Progenitor cell of endocrine pancreas (in vitro differentiated cells): ENCODE data around the gene MLF2. TPM values are rescaled to one million over a fixed set of nuclear protein-coding genes. Genes with fewer than 3 reads are reported as not detected.
"Not testable (repeated sequence)": the region's sequence is repeated elsewhere in the genome, so short reads cannot be mapped to it uniquely, and the experiment has no call there.

Experiments used
- DNase-seq: peaks from one replicate; pipeline ENCODE4 v3.0.0; 2021; ENCODE audit warnings: low spot score; ENCODE audit not compliant: unreplicated experiment
- H3K27ac Mint-ChIP-seq: 2 replicates; pipeline ENCODE4 v1.8.0; 2021; ENCODE audit warnings: mild to moderate bottlenecking, moderate library complexity, mixed read lengths
- H3K27me3 Mint-ChIP-seq: 2 replicates; pipeline ENCODE4 v1.8.0; 2021; ENCODE audit warnings: mixed read lengths
- H3K36me3 Mint-ChIP-seq: 2 replicates; pipeline ENCODE4 v1.8.0; 2022; ENCODE audit warnings: mixed read lengths; ENCODE audit not compliant: insufficient read depth
- H3K4me1 Mint-ChIP-seq: 2 replicates; pipeline ENCODE4 v1.8.0; 2021; ENCODE audit warnings: low read depth, mixed read lengths
- H3K4me3 Mint-ChIP-seq: 2 replicates; pipeline ENCODE4 v1.8.0; 2021; ENCODE audit warnings: low read depth, mild to moderate bottlenecking, moderate library complexity, mixed read lengths
- H3K9me3 Mint-ChIP-seq: 2 replicates; pipeline ENCODE4 v1.8.0; 2021; ENCODE audit warnings: low read depth, mixed read lengths
- CTCF ChIP-seq: fragments of 200-600 bp; sonication (generic); IDR thresholded peaks from one replicate; pipeline ENCODE4 v1.5.0; 2021; ENCODE audit warnings: antibody characterized with exemption, mild to moderate bottlenecking; ENCODE audit not compliant: unreplicated experiment
- total RNA-seq: library from RNA; stranded (reverse); gene quantifications from 2 replicates; pipeline ENCODE4 v1.2.1, GENCODE V29; 2021

Gene MLF2
- total RNA-seq, 1 donor from 2014 or later, result 281 TPM

- no peak for DNase-seq
- Mint-ChIP-seq H3K4me1 (peaks cover 11% of the 10 kb centered on the region), H3K9me3 (peaks cover 6% of the 10 kb centered on the region), H3K4me3 (no peak overlapping the region), H3K36me3 (peaks cover 8% of the 10 kb centered on the region), H3K27ac (no peak overlapping the region), H3K27me3 (peaks cover 10% of the 10 kb centered on the region)
- no peak for TF ChIP-seq CTCF
Measured at GRCh38 chr12:6722863-6723262, 30.1 kb downstream of the MLF2 start.

GRCh38 chr12:6716874-6717437, 36.0 kb downstream of the MLF2 start:
- H3K36me3 Mint-ChIP-seq, result no peaks in the 10 kb centered on the region
- H3K27ac Mint-ChIP-seq, result no peak overlapping the region
- TF ChIP-seq CTCF, result no peak
- no peak for DNase-seq
- H3K4me1 Mint-ChIP-seq, result no peaks in the 10 kb centered on the region
- H3K27me3 Mint-ChIP-seq, result peaks cover 16% of the 10 kb centered on the region
- H3K9me3 Mint-ChIP-seq, result peaks cover 7% of the 10 kb centered on the region
- H3K4me3 Mint-ChIP-seq, result no peak overlapping the region

DNA sequence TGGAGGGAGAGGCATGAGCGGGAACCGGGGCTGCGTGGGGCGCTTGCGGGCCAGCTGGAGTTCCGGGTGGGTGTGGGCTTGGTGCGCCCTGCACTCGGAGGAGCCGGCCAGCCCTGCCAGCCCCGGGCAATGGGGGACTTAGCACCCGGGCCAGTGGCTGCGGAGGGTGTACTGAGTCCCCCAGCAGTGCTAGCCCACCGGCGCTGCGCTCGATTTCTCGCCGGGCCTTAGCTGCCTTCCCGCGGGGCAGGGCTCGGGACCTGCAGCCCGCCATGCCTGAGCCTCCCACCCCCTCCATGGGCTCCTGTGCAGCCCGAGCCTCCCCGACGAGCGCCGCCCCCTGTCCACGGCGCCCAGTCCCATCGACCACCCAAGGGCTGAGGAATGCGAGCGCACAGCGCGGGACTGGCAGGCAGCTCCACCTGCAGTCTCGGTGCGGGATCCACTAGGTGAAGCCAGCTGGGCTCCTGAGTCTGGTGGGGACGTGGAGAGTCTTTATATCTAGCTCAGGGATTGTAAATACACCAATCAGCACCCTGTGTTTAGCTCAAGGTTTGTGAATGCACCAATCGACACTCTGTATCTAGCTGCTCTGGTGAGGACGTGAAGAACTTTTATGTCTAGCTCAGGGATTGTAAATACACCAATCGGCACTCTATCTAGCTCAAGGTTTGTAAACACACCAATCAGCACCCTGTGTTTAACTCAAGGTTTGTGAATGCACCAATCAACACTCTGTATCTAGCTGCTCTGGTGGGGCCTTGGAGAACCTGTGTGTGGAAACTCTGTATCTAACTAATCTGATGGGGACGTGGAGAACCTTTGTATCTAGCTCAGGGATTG, 36.7 kb downstream of the MLF2 start:
- not testable (repeated sequence) for H3K27ac Mint-ChIP-seq, DNase-seq, H3K36me3 Mint-ChIP-seq, H3K4me1 Mint-ChIP-seq, H3K4me3 Mint-ChIP-seq, H3K9me3 Mint-ChIP-seq
- peaks cover 13% of the 10 kb centered on the region for H3K27me3 Mint-ChIP-seq

GRCh38 chr12:6708960-6709394, 44.0 kb downstream of the MLF2 start:
- Mint-ChIP-seq H3K27me3 (peaks cover 20% of the 10 kb centered on the region), H3K27ac (no peak overlapping the region), H3K36me3 (no peaks in the 10 kb centered on the region), H3K4me1 (no peaks in the 10 kb centered on the region), H3K4me3 (no peak overlapping the region), H3K9me3 (no peaks in the 10 kb centered on the region)
- DNase-seq, result no peak
- no peak for TF ChIP-seq CTCF

DNA sequence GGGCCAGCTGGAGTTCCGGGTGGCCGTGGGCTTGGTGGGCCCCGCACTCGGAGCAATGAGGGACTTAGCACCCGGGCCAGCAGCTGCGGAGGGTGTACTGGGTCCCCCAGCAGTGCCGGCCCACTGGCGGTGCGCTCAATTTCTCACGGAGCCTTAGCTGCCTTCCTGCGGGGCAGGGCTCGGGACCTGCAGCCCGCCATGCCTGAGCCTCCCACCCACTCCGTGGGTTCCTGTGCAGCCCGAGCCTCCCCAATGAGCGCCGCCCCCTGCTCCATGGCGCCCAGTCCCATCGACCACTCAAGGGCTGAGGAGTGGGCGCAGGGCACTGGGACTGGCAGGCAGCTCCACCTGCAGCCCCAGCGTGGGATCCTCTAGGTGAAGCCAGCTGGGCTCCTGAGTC, 44.6 kb downstream of the MLF2 start:
- H3K27ac Mint-ChIP-seq, H3K4me3 Mint-ChIP-seq, H3K4me1 Mint-ChIP-seq, H3K9me3 Mint-ChIP-seq, DNase-seq, H3K36me3 Mint-ChIP-seq: not testable (repeated sequence)
- H3K27me3 Mint-ChIP-seq, result peaks cover 25% of the 10 kb centered on the region

GRCh38 chr12:6703631-6704030, 49.3 kb downstream of the MLF2 start:
- no peaks in the 10 kb centered on the region for H3K9me3 Mint-ChIP-seq
- peaks cover 9% of the 10 kb centered on the region for H3K4me1 Mint-ChIP-seq
- no peak for DNase-seq
- no peak overlapping the region for H3K4me3 Mint-ChIP-seq
- peaks cover 60% of the 10 kb centered on the region for H3K27me3 Mint-ChIP-seq
- TF ChIP-seq CTCF, result no peak
- no peak overlapping the region for H3K27ac Mint-ChIP-seq
- H3K36me3 Mint-ChIP-seq, result no peaks in the 10 kb centered on the region
